ENCODE results near the gene GPATCH3.
"Not testable (repeated sequence)": the region's sequence is repeated elsewhere in the genome, so short reads cannot be mapped to it uniquely, and the experiment has no call there.

GPATCH3 gene, protein sequence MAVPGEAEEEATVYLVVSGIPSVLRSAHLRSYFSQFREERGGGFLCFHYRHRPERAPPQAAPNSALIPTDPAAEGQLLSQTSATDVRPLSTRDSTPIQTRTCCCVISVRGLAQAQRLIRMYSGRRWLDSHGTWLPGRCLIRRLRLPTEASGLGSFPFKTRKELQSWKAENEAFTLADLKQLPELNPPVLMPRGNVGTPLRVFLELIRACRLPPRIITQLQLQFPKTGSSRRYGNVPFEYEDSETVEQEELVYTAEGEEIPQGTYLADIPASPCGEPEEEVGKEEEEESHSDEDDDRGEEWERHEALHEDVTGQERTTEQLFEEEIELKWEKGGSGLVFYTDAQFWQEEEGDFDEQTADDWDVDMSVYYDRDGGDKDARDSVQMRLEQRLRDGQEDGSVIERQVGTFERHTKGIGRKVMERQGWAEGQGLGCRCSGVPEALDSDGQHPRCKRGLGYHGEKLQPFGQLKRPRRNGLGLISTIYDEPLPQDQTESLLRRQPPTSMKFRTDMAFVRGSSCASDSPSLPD

DNA sequence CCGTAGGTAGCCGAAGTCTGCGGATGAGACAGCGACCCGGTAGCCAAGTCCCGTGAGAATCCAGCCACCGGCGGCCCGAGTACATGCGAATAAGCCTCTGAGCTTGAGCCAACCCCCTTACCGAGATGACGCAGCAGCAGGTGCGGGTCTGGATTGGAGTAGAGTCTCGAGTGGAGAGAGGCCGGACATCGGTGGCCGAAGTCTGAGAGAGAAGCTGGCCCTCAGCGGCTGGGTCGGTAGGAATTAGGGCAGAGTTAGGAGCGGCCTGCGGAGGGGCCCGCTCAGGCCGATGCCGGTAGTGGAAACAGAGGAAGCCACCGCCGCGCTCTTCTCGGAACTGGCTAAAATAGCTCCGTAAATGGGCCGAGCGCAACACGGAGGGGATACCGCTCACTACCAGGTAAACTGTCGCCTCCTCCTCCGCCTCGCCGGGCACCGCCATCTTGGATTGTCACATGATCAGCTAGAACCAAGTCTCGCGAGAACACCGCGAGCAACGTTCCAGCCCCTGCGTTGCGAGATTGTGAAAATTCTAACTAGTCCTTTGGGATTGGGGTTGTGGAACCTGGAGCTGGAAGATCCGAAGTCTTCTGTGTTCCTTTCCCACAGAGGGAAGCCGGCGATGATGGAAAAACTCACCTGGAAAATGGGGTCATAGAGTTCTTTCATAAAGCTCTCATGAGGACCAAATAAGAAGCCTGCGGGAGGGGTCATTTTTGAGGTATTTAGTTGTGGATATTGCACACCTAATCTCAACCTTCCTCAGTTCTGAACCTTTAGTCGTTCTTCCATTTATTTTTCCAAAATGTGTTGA lies at the start of gene GPATCH3:
Gene GPATCH3 (minus strand): TSS at position 467 of the 814 bp plus-strand sequence. CDS start 25 bp downstream, at position 442.
- Histone ChIP-seq H3K9me3 (no peaks in the 10 kb centered on the region), H3K4me1 (peaks cover 10% of the 10 kb centered on the region), H3K36me3 (replicated peaks) (peaks cover 3% of the 10 kb centered on the region), H3K4me3 (peak within 1 kb of the TSS; percentile 85), H3K27me3 (ENCODE audit: low read depth) (no peaks in the 10 kb centered on the region)
- in situ Hi-C loops (cut with MboI; ENCODE audit: low sequenced_read_pairs): no loop called here
- peak; percentile 88 to 95 for DNase-seq (ENCODE audit: low spot score in 2 of 2)

DNA sequence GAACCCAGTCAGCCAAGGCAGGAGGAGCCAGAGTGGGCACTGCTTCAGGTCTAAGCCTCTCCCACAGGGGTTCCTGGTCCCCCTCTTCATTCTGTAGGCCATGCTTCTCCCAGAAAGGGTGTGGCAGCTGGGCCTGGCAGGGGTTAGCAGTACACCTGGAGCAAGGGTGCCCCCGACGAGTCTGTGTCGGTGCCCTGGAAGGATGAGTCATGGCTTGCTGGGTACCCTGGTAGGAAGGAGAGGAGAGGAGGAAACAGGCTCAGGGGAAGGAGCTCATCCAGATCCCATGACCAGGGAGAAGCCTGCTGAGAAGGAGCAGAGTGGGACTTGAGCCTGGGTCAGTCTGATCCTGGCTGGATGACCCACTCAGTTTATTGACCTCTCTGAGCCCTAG lies 49.7 kb upstream of the GPATCH3 start:
- no peak overlapping the region for H3K4me3 ChIP-seq
- no peaks in the 10 kb centered on the region for H3K4me1 ChIP-seq
- peaks cover 21% of the 10 kb centered on the region for H3K36me3 ChIP-seq (replicated peaks)
- no peak for DNase-seq (ENCODE audit: low spot score in 2 of 2)
- in situ Hi-C loops (cut with MboI; ENCODE audit: low sequenced_read_pairs): no loop called here
- peaks cover under 1% of the 10 kb centered on the region; the same call in 1 of the 2 replicates for H3K27me3 ChIP-seq (ENCODE audit: low read depth)
- H3K9me3 ChIP-seq: no peaks in the 10 kb centered on the region

DNA sequence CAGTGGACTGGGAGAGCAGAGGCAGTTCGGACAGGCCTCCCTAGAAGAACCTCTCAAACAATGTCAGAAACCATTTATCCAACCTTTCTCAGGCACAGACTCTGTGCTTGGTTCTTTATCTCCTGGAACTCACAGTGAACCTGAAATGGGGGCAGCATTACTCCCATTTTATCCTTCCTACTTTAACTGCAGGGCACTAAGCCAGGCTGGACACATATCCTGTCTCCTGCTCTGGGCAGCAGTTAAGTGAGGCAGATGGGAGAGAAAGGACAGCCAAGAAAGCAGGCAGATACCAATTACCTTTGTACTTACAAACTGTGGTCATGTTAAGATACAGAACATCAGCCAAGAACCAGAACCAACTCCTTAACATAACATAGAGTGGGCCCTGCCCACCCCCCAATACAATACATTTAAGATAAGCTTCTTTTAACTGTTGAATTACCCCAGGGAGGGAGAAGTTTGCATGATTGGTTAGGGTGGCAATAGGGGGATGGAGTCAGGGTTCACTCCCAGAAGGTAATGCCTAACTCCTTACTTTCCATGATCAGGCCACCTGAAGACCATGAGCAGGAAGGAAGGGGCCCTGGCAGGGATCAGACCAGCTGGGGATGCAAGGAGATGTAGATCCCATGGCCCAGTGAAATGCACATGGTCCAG lies 49.1 kb upstream of the GPATCH3 start:
- H3K27me3 ChIP-seq (ENCODE audit: low read depth): no peaks in the 10 kb centered on the region
- H3K4me1 ChIP-seq: no peaks in the 10 kb centered on the region
- peaks cover 26% of the 10 kb centered on the region for H3K36me3 ChIP-seq (replicated peaks)
- no peak for DNase-seq (ENCODE audit: low spot score in 2 of 2)
- in situ Hi-C loops (cut with MboI; ENCODE audit: low sequenced_read_pairs): no loop called here
- no peak overlapping the region for H3K4me3 ChIP-seq
- H3K9me3 ChIP-seq: no peaks in the 10 kb centered on the region

DNA sequence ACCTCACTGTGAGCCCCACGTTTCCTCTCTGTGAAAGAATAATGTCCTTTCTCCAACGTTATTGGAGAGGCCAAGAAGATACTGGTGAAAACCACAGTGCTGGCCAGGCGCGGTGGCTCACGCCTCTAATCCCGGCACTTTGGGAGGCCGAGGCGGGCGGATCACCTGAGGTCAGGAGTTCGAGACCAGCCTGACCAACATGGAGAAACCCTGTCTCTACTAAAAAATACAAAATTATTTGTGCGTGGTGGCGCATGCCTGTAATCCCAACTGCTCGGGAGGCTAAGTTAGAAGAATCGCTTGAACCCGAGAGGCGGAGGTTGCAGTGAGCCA lies 48.4 kb upstream of the GPATCH3 start:
- not testable (repeated sequence) for DNase-seq (ENCODE audit: low spot score in 2 of 2); H3K4me1 ChIP-seq

DNA sequence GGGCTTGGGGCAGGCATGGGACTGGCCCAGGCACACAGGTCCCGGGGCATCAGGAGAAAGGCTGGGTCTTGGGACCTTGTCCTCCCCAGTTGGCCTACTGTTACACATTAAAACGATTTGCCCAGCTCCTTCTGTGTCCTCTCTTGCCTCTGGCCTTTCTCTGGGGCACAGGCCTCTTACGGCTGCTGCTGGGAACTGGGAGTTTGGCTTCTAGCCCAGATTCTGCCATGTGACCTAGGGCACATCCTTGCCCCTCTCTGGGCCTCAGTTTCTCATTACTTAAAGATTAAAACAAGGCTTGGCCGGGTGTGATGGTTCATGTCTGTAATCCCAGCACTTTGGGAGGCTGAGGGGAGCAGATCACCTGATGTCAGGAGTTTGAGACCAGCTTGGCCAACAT lies 46.0 kb upstream of the GPATCH3 start:
- Histone ChIP-seq H3K9me3 (no peaks in the 10 kb centered on the region), H3K4me1 (no peaks in the 10 kb centered on the region), H3K27me3 (ENCODE audit: low read depth) (no peaks in the 10 kb centered on the region), H3K4me3 (no peak overlapping the region), H3K36me3 (replicated peaks) (peaks cover 57% of the 10 kb centered on the region)
- in situ Hi-C loops (cut with MboI; ENCODE audit: low sequenced_read_pairs): no loop called here
- no peak for DNase-seq (ENCODE audit: low spot score in 2 of 2)

More for the DNA sequence above, 48.4 kb upstream of the GPATCH3 start:
- in situ Hi-C loops (cut with MboI; ENCODE audit: low sequenced_read_pairs); H3K27me3 ChIP-seq (ENCODE audit: low read depth); H3K9me3 ChIP-seq; H3K4me3 ChIP-seq: not testable (repeated sequence)
- peaks cover 33% of the 10 kb centered on the region for H3K36me3 ChIP-seq (replicated peaks)

DNA sequence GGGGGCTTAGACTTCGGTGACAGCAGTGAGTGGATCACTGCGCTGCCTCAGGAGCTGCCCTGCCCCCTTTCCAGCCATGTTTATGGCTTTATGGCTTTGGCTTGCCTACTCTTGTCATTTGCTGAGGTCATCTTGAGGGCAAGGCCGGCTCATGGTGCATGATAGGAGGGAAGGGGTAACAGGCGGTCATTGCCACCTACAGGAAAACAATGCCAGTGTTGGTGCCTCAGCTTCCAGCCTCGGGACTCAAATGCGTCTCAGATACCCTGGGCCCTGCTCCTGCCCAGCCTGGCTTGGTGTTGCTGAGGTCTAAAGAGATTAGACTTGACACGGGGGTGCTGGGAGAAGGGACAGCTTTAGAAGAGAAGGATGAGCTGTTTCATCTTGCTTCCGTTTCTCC lies 45.5 kb upstream of the GPATCH3 start:
- Histone ChIP-seq H3K4me1 (no peaks in the 10 kb centered on the region), H3K9me3 (no peaks in the 10 kb centered on the region), H3K4me3 (no peak overlapping the region), H3K36me3 (replicated peaks) (peaks cover 59% of the 10 kb centered on the region), H3K27me3 (ENCODE audit: low read depth) (no peaks in the 10 kb centered on the region)
- no peak for DNase-seq (ENCODE audit: low spot score in 2 of 2)
- in situ Hi-C loops (cut with MboI; ENCODE audit: low sequenced_read_pairs): no loop called here

DNA sequence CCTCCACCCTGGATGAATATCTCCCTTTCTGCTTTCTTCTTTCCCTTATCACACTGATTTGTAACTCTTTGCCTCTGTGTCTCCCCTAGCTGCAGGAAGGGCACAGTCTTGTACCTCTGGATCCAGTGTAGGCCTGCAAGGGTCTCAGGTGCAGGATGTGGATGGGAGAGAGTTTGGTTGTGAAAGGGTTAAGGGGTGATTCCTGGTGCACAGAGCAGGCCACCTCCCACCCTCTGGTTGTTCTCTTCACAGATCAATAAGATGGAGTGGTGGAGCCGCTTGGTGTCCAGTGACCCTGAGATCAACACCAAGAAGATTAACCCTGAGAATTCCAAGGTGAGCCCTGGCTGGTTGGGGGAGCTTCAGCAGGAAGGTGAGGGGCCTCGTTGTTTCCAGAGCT lies 44.9 kb upstream of the GPATCH3 start:
- H3K9me3 ChIP-seq: no peaks in the 10 kb centered on the region
- no peak overlapping the region for H3K4me3 ChIP-seq
- peaks cover 59% of the 10 kb centered on the region for H3K36me3 ChIP-seq (replicated peaks)
- no peaks in the 10 kb centered on the region for H3K27me3 ChIP-seq (ENCODE audit: low read depth)
- in situ Hi-C loops (cut with MboI; ENCODE audit: low sequenced_read_pairs): no loop called here
- H3K4me1 ChIP-seq: no peaks in the 10 kb centered on the region
- DNase-seq (ENCODE audit: low spot score in 2 of 2): no peak

DNA sequence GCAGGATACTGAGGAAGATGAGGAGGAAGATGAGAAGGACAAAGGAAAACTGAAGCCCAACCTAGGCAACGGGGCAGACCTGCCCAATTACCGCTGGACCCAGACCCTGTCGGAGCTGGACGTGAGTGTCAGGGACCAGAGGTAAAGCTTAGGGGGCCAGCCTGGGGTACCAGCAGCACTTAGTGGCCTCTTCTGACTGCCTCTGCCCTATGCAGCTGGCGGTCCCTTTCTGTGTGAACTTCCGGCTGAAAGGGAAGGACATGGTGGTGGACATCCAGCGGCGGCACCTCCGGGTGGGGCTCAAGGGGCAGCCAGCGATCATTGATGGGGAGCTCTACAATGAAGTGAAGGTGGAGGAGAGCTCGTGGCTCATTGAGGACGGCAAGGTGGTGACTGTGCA lies 42.4 kb upstream of the GPATCH3 start:
- Histone ChIP-seq H3K36me3 (replicated peaks) (peaks cover 67% of the 10 kb centered on the region), H3K27me3 (ENCODE audit: low read depth) (no peaks in the 10 kb centered on the region), H3K9me3 (no peaks in the 10 kb centered on the region), H3K4me1 (no peaks in the 10 kb centered on the region), H3K4me3 (no peak overlapping the region)
- DNase-seq (ENCODE audit: low spot score in 2 of 2): no peak
- in situ Hi-C loops (cut with MboI; ENCODE audit: low sequenced_read_pairs): no loop called here

DNA sequence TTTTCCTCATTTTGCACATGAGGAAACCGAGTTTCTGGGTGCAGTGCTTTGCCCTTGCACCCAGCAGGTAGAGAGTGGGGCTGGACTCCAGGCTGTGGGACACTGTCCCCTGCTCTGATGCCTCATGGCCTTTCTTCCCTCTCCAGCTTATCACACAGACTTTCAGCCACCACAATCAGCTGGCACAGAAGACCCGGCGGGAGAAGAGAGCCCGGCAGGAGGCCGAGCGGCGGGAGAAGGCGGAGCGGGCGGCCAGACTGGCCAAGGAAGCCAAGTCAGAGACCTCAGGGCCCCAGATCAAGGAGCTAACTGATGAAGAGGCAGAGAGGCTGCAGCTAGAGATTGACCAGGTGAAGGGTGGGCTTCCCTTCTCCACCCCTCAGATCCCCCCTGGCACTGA lies 41.0 kb upstream of the GPATCH3 start:
- peaks cover 71% of the 10 kb centered on the region for H3K36me3 ChIP-seq (replicated peaks)

DNA sequence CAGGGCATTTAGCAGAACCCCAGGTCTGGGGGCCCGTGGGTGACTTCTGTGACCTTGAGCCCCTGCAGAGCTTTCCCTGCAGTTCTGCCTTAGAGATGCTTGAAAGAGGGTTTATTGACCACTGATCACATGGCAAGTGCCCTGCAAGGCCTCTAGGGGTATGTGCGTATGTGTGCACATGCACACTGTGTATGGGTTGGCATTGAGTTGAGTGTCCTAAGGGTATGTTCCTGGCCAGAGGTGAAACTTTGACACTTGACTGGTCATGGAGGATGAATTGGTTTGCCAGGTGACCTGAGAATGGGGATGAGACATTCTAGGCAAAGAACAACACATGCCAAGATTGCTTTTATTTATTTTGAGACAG lies 38.4 kb upstream of the GPATCH3 start:
- Histone ChIP-seq H3K27me3 (ENCODE audit: low read depth) (no peaks in the 10 kb centered on the region), H3K4me1 (no peaks in the 10 kb centered on the region), H3K9me3 (no peaks in the 10 kb centered on the region), H3K36me3 (replicated peaks) (peaks cover 62% of the 10 kb centered on the region), H3K4me3 (no peak overlapping the region)
- in situ Hi-C loops (cut with MboI; ENCODE audit: low sequenced_read_pairs): no loop called here
- DNase-seq (ENCODE audit: low spot score in 2 of 2): no peak

More for the DNA sequence above, 41.0 kb upstream of the GPATCH3 start:
- no peaks in the 10 kb centered on the region for H3K27me3 ChIP-seq (ENCODE audit: low read depth)
- H3K4me1 ChIP-seq: no peaks in the 10 kb centered on the region
- in situ Hi-C loops (cut with MboI; ENCODE audit: low sequenced_read_pairs): no loop called here
- DNase-seq (ENCODE audit: low spot score in 2 of 2): no peak
- H3K4me3 ChIP-seq: no peak overlapping the region
- H3K9me3 ChIP-seq: no peaks in the 10 kb centered on the region

DNA sequence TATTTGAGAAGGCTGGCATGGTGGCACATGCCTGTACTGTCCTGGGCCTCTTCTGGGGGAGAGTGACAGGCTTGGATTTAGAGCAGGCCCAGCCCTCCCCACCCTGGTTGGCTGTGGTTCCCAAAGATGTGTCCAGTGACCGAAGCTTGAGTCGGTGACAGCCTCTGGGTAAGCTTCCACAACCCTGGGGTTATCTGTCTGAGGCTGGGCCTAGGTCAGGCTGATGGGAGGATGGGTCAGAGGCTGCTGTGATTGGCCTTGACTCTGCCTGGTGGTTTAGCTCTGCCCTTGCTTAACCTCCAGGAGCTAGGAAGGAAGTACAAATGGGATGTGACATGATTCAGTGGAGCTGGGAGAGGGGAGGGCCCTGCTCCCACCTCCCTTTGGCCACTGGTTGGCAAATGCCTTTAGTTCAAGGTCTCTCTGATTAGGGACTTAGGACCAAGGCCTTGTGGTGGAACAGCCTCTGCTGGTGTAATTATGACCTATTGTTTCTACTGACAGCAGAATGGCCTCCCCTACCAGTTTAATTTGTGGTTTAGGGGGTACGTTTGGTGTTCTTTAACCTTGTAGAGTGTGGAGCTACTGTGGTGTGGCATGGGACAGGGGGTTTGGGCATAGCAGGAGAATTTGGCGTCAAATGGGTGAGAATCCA lies 37.9 kb upstream of the GPATCH3 start:
- Histone ChIP-seq H3K4me1 (no peaks in the 10 kb centered on the region), H3K36me3 (replicated peaks) (peaks cover 62% of the 10 kb centered on the region), H3K9me3 (no peaks in the 10 kb centered on the region), H3K4me3 (no peak overlapping the region), H3K27me3 (ENCODE audit: low read depth) (no peaks in the 10 kb centered on the region)
- no peak for DNase-seq (ENCODE audit: low spot score in 2 of 2)
- in situ Hi-C loops (cut with MboI; ENCODE audit: low sequenced_read_pairs): no loop called here

DNA sequence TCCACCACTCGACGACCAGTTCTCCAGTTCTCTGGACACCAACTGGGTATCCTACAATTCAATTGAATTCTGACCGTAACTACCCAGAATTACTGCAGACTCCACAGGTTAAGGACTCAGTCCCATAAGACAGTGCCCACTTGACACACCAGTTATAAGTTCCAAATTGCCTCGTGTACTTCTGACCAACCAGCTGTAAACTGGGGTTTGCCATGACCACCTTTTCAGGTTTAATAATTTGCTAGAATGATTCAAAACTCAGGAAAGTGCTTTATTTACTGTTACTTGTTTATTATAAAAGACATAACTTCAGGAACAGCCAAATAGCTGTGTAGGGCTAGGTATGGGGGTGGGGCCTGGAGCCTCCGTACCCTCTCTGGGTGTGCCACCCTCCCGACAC lies 36.6 kb upstream of the GPATCH3 start:
- H3K4me1 ChIP-seq: no peaks in the 10 kb centered on the region
- in situ Hi-C loops (cut with MboI; ENCODE audit: low sequenced_read_pairs): no loop called here
- H3K27me3 ChIP-seq (ENCODE audit: low read depth): no peaks in the 10 kb centered on the region
- no peak overlapping the region for H3K4me3 ChIP-seq
- no peaks in the 10 kb centered on the region for H3K9me3 ChIP-seq
- no peak for DNase-seq (ENCODE audit: low spot score in 2 of 2)
- H3K36me3 ChIP-seq (replicated peaks): peaks cover 56% of the 10 kb centered on the region

DNA sequence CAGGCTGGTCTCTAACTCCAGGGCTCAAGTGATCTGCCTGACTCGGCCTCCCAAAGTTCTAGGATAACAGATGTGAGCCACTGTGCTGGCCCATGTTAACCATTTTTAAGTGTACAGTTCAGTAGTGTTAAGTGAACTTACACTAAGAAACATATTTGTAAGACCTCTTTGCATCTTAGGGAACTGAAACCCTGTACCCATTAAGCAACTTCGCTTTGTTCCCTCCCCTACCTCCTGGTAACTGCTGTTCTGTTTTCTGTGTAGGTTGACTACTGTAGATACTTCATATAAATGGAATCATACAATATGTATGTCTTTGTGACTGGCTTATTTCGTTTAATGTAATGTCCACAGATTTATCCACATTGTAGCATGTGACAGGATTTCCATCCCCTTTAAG lies 32.3 kb upstream of the GPATCH3 start:
- no peaks in the 10 kb centered on the region for H3K9me3 ChIP-seq
- H3K27me3 ChIP-seq (ENCODE audit: low read depth): no peaks in the 10 kb centered on the region
- DNase-seq (ENCODE audit: low spot score in 2 of 2): no peak
- peaks cover 68% of the 10 kb centered on the region for H3K36me3 ChIP-seq (replicated peaks)
- in situ Hi-C loops (cut with MboI; ENCODE audit: low sequenced_read_pairs): no loop called here
- no peak overlapping the region for H3K4me3 ChIP-seq
- H3K4me1 ChIP-seq: no peaks in the 10 kb centered on the region

Data from HAP-1 (cell line).